Mesenchymal stem cell (in vitro differentiated cells and primary cell): ENCODE measurements around the gene PGM3.

ENCODE experiments used
- DNase-seq: peaks from one replicate; pipeline ENCODE4 v3.0.0-alpha.2; 2013
- H2AFZ ChIP-seq: one replicate; pipeline ENCODE4 v1.6.1; 2013; ENCODE audit warnings: low read depth, mild to moderate bottlenecking, control low read depth, inconsistent platforms, low read length, moderate library complexity
- H2AK5ac ChIP-seq: 2 replicates; pipeline ENCODE4 v1.6.1; 2013; ENCODE audit warnings: low read length, moderate library complexity, mild to moderate bottlenecking, inconsistent platforms; ENCODE audit not compliant: severe bottlenecking
- H2BK120ac ChIP-seq: one replicate; pipeline ENCODE4 v1.6.1; 2013; ENCODE audit warnings: low read depth, mild to moderate bottlenecking, inconsistent platforms, low read length, moderate library complexity
- H2BK12ac ChIP-seq, 2 experiments: one replicate each; pipeline ENCODE4 v1.6.1; 2013; ENCODE audit warnings: inconsistent platforms in 2 of 2, low read length in 2 of 2, mild to moderate bottlenecking in 2 of 2, moderate library complexity in 2 of 2, control low read depth in 1 of 2
- H2BK15ac ChIP-seq: one replicate; pipeline ENCODE4 v1.6.1; 2013; ENCODE audit warnings: mild to moderate bottlenecking, low read depth, inconsistent platforms; ENCODE audit not compliant: poor library complexity, severe bottlenecking
- H2BK5ac ChIP-seq: 2 replicates; pipeline ENCODE4 v1.6.1; 2013; ENCODE audit warnings: low read depth, mild to moderate bottlenecking, low read length, control low read depth, inconsistent platforms; ENCODE audit not compliant: poor library complexity, severe bottlenecking
- H3K14ac ChIP-seq, 2 experiments: one replicate each; pipeline ENCODE4 v1.6.1; 2013; ENCODE audit warnings: inconsistent platforms in 2 of 2, low read length in 2 of 2, control low read depth in 1 of 2, mild to moderate bottlenecking in 1 of 2, moderate library complexity in 1 of 2
- H3K18ac ChIP-seq, 2 experiments: one replicate each; pipeline ENCODE4 v1.6.1; 2013; ENCODE audit warnings: inconsistent platforms in 2 of 2, low read length in 2 of 2, control low read depth in 1 of 2, low read depth in 1 of 2, mild to moderate bottlenecking in 1 of 2
- H3K23ac ChIP-seq, 2 experiments: one replicate each; pipeline ENCODE4 v1.6.1; 2013; ENCODE audit warnings: inconsistent platforms in 2 of 2, low read length in 2 of 2, mild to moderate bottlenecking in 2 of 2, moderate library complexity in 2 of 2, control low read depth in 1 of 2
- H3K27ac ChIP-seq: 2 replicates; pipeline ENCODE4 v1.5.1; 2013; ENCODE audit warnings: mild to moderate bottlenecking, moderate library complexity, low read length, control low read depth, inconsistent platforms; ENCODE audit not compliant: poor library complexity, severe bottlenecking
- H3K27me3 ChIP-seq, 2 experiments: 2 replicates each; pipeline versions ENCODE4 v1.6.1 to v1.7.0; 2013; ENCODE audit warnings: low read length in 2 of 2, mild to moderate bottlenecking in 2 of 2, moderate library complexity in 2 of 2, control low read depth in 1 of 2, inconsistent platforms in 1 of 2; ENCODE audit not compliant: control insufficient read depth in 1 of 2, insufficient read depth in 1 of 2
- H3K36me3 ChIP-seq, 2 experiments: 2 replicates each; pipeline versions ENCODE4 v1.6.1 to v1.7.0; 2013; ENCODE audit warnings: low read length in 2 of 2, control low read depth in 1 of 2, inconsistent platforms in 1 of 2, low read depth in 1 of 2, mild to moderate bottlenecking in 1 of 2; ENCODE audit not compliant: insufficient read depth in 2 of 2, control insufficient read depth in 1 of 2
- H3K4ac ChIP-seq, 2 experiments: one replicate each; pipeline ENCODE4 v1.6.1; 2013; ENCODE audit warnings: inconsistent platforms in 2 of 2, low read length in 2 of 2, mild to moderate bottlenecking in 2 of 2, moderate library complexity in 2 of 2, control low read depth in 1 of 2, low read depth in 1 of 2
- H3K4me1 ChIP-seq: 2 replicates; pipeline ENCODE4 v1.6.1; 2013; ENCODE audit warnings: low read depth, low read length, control low read depth; ENCODE audit not compliant: control insufficient read depth, insufficient read depth
- H3K4me2 ChIP-seq: 2 replicates; pipeline ENCODE4 v1.6.1; 2013; ENCODE audit warnings: low read length, mild to moderate bottlenecking, inconsistent platforms; ENCODE audit not compliant: poor library complexity, severe bottlenecking
- H3K4me3 ChIP-seq, 2 experiments: 2 replicates each; pipeline versions ENCODE4 v1.5.1 to v1.7.0; 2013; ENCODE audit warnings: low read length in 2 of 2, mild to moderate bottlenecking in 2 of 2, control low read depth in 1 of 2, low read depth in 1 of 2; ENCODE audit not compliant: insufficient read depth in 1 of 2
- H3K79me1 ChIP-seq: replicated peaks from 2 replicates; pipeline ENCODE4 v1.6.1; 2013; ENCODE audit warnings: mild to moderate bottlenecking, control low read depth, low read length, inconsistent platforms; ENCODE audit not compliant: poor library complexity, severe bottlenecking
- H3K9ac ChIP-seq: 2 replicates; pipeline ENCODE4 v1.7.0; 2013; ENCODE audit warnings: mild to moderate bottlenecking, low read length, moderate library complexity
- H3K9me3 ChIP-seq: 2 replicates; pipeline ENCODE4 v1.7.0; 2013; ENCODE audit warnings: mild to moderate bottlenecking, low read length; ENCODE audit not compliant: control insufficient read depth
- H4K8ac ChIP-seq: one replicate; pipeline ENCODE4 v1.6.1; 2013; ENCODE audit warnings: inconsistent platforms, mild to moderate bottlenecking, low read length, moderate library complexity
- H4K91ac ChIP-seq: one replicate; pipeline ENCODE4 v1.6.1; 2013; ENCODE audit warnings: mild to moderate bottlenecking, low read length, inconsistent platforms
- WGBS: methylation state at CpG from one replicate; pipeline ENCODE4 v1.1.7; 2013; ENCODE audit warnings: mixed read lengths; 5-methylcytosine and 5-hydroxymethylcytosine counted together

Gene PGM3

GRCh38 chr6:83138758-83139157, 54.3 kb downstream of the PGM3 start:
- Histone ChIP-seq H3K4me2 (no peak overlapping the region), H3K79me1 (no peaks in the 10 kb centered on the region), H2AK5ac (no peak overlapping the region), H2AFZ (no peak overlapping the region), H4K91ac (no peak overlapping the region), H2BK12ac (no peak overlapping the region), H4K8ac (no peak overlapping the region), H3K36me3 (peaks cover 0 to 93% of the 10 kb centered on the region in 2 experiments), H2BK15ac (no peak overlapping the region), H3K27me3 (no peaks in the 10 kb centered on the region), H2BK120ac (no peak overlapping the region), H3K4ac (no peak overlapping the region), H3K4me3 (no peak overlapping the region), H2BK5ac (no peak overlapping the region), H3K9me3 (no peaks in the 10 kb centered on the region), H3K14ac (no peak overlapping the region), H3K27ac (no peak overlapping the region), H3K4me1 (no peaks in the 10 kb centered on the region), H3K18ac (no peak overlapping the region), H3K9ac (no peak overlapping the region), H3K23ac (no peak overlapping the region)
- WGBS = no CpG with 5 or more reads among the region's 3 CpGs
- DNase-seq = no peak

GRCh38 chr6:83138118-83138722, 54.8 kb downstream of the PGM3 start:
- Histone ChIP-seq H3K9ac (no peak overlapping the region), H2BK12ac (no peak overlapping the region), H3K36me3 (peaks cover 0 to 87% of the 10 kb centered on the region in 2 experiments), H3K27me3 (no peaks in the 10 kb centered on the region), H3K4ac (no peak overlapping the region), H3K27ac (no peak overlapping the region), H3K4me3 (no peak overlapping the region), H2BK15ac (no peak overlapping the region), H3K14ac (no peak overlapping the region), H4K8ac (no peak overlapping the region), H3K4me2 (no peak overlapping the region), H2BK120ac (no peak overlapping the region), H3K9me3 (no peaks in the 10 kb centered on the region), H4K91ac (no peak overlapping the region), H3K79me1 (no peaks in the 10 kb centered on the region), H2AFZ (no peak overlapping the region), H2BK5ac (no peak overlapping the region), H3K23ac (no peak overlapping the region), H3K18ac (no peak overlapping the region), H3K4me1 (no peaks in the 10 kb centered on the region), H2AK5ac (no peak overlapping the region)
- no peak for DNase-seq
- over 99% methylated on average over 5 of the region's 5 CpGs for WGBS

- H2BK15ac ChIP-seq = no peak overlapping the region
- no peak overlapping the region for H3K23ac ChIP-seq
- H3K18ac ChIP-seq = no peak overlapping the region
- H3K4ac ChIP-seq = no peak overlapping the region
- H3K9ac ChIP-seq = no peak overlapping the region
- no peaks in the 10 kb centered on the region for H3K27me3 ChIP-seq
- H2AFZ ChIP-seq = no peak overlapping the region
- H3K4me3 ChIP-seq = no peak overlapping the region
- H3K36me3 ChIP-seq = peaks cover 5 to 82% of the 10 kb centered on the region in 2 experiments
- no peak for DNase-seq
- H2BK120ac ChIP-seq = no peak overlapping the region
- H3K27ac ChIP-seq = no peak overlapping the region
- H4K91ac ChIP-seq = no peak overlapping the region
- no peak overlapping the region for H2BK5ac ChIP-seq
- H2BK12ac ChIP-seq = no peak overlapping the region
- H3K14ac ChIP-seq = no peak overlapping the region
- H3K4me2 ChIP-seq = no peak overlapping the region
- H4K8ac ChIP-seq = no peak overlapping the region
- peaks cover 2% of the 10 kb centered on the region for H3K79me1 ChIP-seq
- H3K9me3 ChIP-seq = no peaks in the 10 kb centered on the region
- WGBS = no CpG with 5 or more reads among the region's 3 CpGs
- H2AK5ac ChIP-seq = no peak overlapping the region
- no peaks in the 10 kb centered on the region for H3K4me1 ChIP-seq
These were observed 60.9 kb downstream of the PGM3 start for GRCh38 chr6:83132121-83132520.

- Histone ChIP-seq H4K91ac (no peak overlapping the region), H2AK5ac (no peak overlapping the region), H3K79me1 (peaks cover 2% of the 10 kb centered on the region), H3K4ac (no peak overlapping the region), H3K4me1 (no peaks in the 10 kb centered on the region), H3K9me3 (no peaks in the 10 kb centered on the region), H3K4me3 (no peak overlapping the region), H3K14ac (no peak overlapping the region), H3K18ac (no peak overlapping the region), H2BK5ac (no peak overlapping the region), H2BK12ac (no peak overlapping the region), H3K36me3 (peaks cover 5 to 91% of the 10 kb centered on the region in 2 experiments), H2AFZ (no peak overlapping the region), H3K4me2 (no peak overlapping the region), H3K27me3 (no peaks in the 10 kb centered on the region), H2BK15ac (no peak overlapping the region), H4K8ac (no peak overlapping the region), H3K23ac (no peak overlapping the region), H2BK120ac (no peak overlapping the region), H3K9ac (no peak overlapping the region), H3K27ac (no peak overlapping the region)
- no CpG with 5 or more reads among the region's 2 CpGs for WGBS
- no peak for DNase-seq
These were observed 65.1 kb downstream of the PGM3 start for GRCh38 chr6:83127976-83128375.
